OCI-LY7 (cell line): ENCODE results near the gene LSS. TPM values are rescaled to one million over a fixed set of nuclear protein-coding genes. Genes with fewer than 3 reads are reported as not detected.
A peak's percentile ranks its signal among the peaks of the same experiment; 100 is the strongest.

Source experiments
- BruUV-seq: library from RNA; stranded (reverse); fragments of 400-500 nt; replicated peaks from 2 replicates; lab custom pipeline; 2021; lab: Mats Ljungman, UMichigan
- CTCF ChIA-PET: fragments of 300-600 bp; sonication (Branson Sonifier 250); formaldehyde crosslinking; loops from one replicate; lab custom pipeline; 2022; ENCODE audit warnings: antibody characterized with exemption; ENCODE audit not compliant: unreplicated experiment; lab: Charles Lee
- POLR2A ChIA-PET: fragments of 300-600 bp; sonication (Branson Sonifier 250); formaldehyde crosslinking; loops from one replicate; lab custom pipeline; 2022; ENCODE audit warnings: antibody characterized with exemption; lab: Charles Lee
- DNase-seq: peaks from one replicate; pipeline ENCODE4 v3.0.0-alpha.2; 2015; ENCODE audit warnings: low spot score
- H2AFZ ChIP-seq: fragments of 200-600 bp; sonication (generic), shearing (Covaris generic); 2 replicates; pipeline ENCODE4 v1.6.1; 2014; ENCODE audit warnings: mild to moderate bottlenecking, antibody characterized with exemption, low read length, moderate library complexity
- H3K27ac ChIP-seq: fragments of 200-600 bp; sonication (generic); 2 replicates; pipeline ENCODE4 v1.5.1; 2014; ENCODE audit warnings: mixed run types, low read depth, mild to moderate bottlenecking, moderate library complexity, low read length, inconsistent platforms; ENCODE audit not compliant: poor library complexity, severe bottlenecking
- H3K36me3 ChIP-seq: fragments of 200-600 bp; sonication (generic); 2 replicates; pipeline ENCODE4 v1.6.1; 2014; ENCODE audit warnings: mild to moderate bottlenecking, antibody characterized with exemption, low read length, moderate library complexity, mixed read lengths; ENCODE audit not compliant: insufficient read depth
- H3K4me1 ChIP-seq: fragments of 200-600 bp; sonication (generic); 2 replicates; pipeline ENCODE4 v1.5.1; 2014; ENCODE audit warnings: mild to moderate bottlenecking, low read length; ENCODE audit not compliant: insufficient read depth, poor library complexity, severe bottlenecking
- H3K4me2 ChIP-seq: fragments of 200-600 bp; sonication (generic); 2 replicates; pipeline ENCODE4 v1.6.1; 2014; ENCODE audit warnings: mild to moderate bottlenecking, low read length
- H3K4me3 ChIP-seq: fragments of 200-600 bp; sonication (generic); 2 replicates; pipeline ENCODE4 v1.5.1; 2014; ENCODE audit warnings: mild to moderate bottlenecking, low read depth, low read length; ENCODE audit not compliant: poor library complexity, severe bottlenecking
- H3K79me2 ChIP-seq: fragments of 200-600 bp; sonication (generic); 2 replicates; pipeline ENCODE4 v1.6.1; 2016; ENCODE audit warnings: low read depth, mild to moderate bottlenecking, low read length, moderate library complexity, mixed read lengths; ENCODE audit not compliant: insufficient read depth
- H3K9me2 ChIP-seq: fragments of 200-600 bp; sonication (generic); 2 replicates; pipeline ENCODE4 v1.6.1; 2016; ENCODE audit warnings: mild to moderate bottlenecking, low read length, mixed read lengths; ENCODE audit not compliant: insufficient read depth
- H3K9me3 ChIP-seq: fragments of 200-600 bp; sonication (generic); 2 replicates; pipeline ENCODE4 v1.6.1; 2014; ENCODE audit warnings: mild to moderate bottlenecking, mixed run types, low read length, mixed read lengths
- H4K20me1 ChIP-seq: fragments of 200-600 bp; sonication (generic); 2 replicates; pipeline ENCODE4 v1.6.1; 2014; ENCODE audit warnings: mild to moderate bottlenecking, antibody characterized with exemption, low read length, moderate library complexity, mixed read lengths; ENCODE audit not compliant: insufficient read depth
- EZH2phosphoT487 ChIP-seq: fragments of 200-600 bp; sonication (generic); IDR thresholded peaks from 2 replicates; pipeline ENCODE4 v1.6.1; 2018; ENCODE audit warnings: low read depth, borderline replicate concordance, mild to moderate bottlenecking, mixed run types, antibody characterized with exemption, low read length, moderate library complexity, mixed read lengths
- intact Hi-C: fragments of 100-400 bp; cut with micrococcal nuclease; formaldehyde crosslinking; loops from one replicate; pipeline ENCODE4 v1.10.0; 2022; ENCODE audit not compliant: unreplicated experiment
- total RNA-seq, 2 experiments: library from RNA; depleted of rRNA in 1 of 2; stranded (reverse); fragments of >200 nt in 1 of 2; shearing (Covaris generic) in 1 of 2; gene quantifications; 2 replicates each; pipeline ENCODE4 v1.2.3, GENCODE V29; 2014 to 2022
- TF ChIP-seq, protein P1 (sequence below): fragments of 200-600 bp; sonication (generic); conservative IDR thresholded peaks from 2 replicates; pipeline ENCODE4 v1.5.1; 2014; ENCODE audit warnings: mild to moderate bottlenecking, antibody characterized with exemption, low read length, moderate library complexity, mixed read lengths

LSS gene
- total RNA-seq, 2 experiments from 2014 or later = 45.4 to 137 TPM

GRCh38 chr21:46207006-46207919 is 21.3 kb downstream of the LSS start:
- DNase-seq = peak; percentile 24
- H3K4me1 ChIP-seq = peaks cover 3% of the 10 kb centered on the region
- ChIA-PET POLR2A (interaction anchor here (0.6 kb wide), 1 partner anchor 10 kb away, joined by 7 read pairs; no protein-coding TSS in a partner anchor), CTCF (no interaction called here)
- no peak overlapping the region for H2AFZ ChIP-seq
- H3K4me2 ChIP-seq = no peak overlapping the region
- peaks cover 35% of the 10 kb centered on the region; the same call in 1 of the 2 replicates for H3K36me3 ChIP-seq
- no peaks in the 10 kb centered on the region for H3K9me3 ChIP-seq
- intact Hi-C loops = no loop called here
- no peaks in the 10 kb centered on the region for H3K9me2 ChIP-seq
- no peak overlapping the region for H3K4me3 ChIP-seq
- H3K27ac ChIP-seq = no peak overlapping the region
- no peaks in the 10 kb centered on the region for H3K79me2 ChIP-seq
- no TSS peak for BruUV-seq
- no peaks in the 10 kb centered on the region for H4K20me1 ChIP-seq
- TF ChIP-seq, protein P1, sequence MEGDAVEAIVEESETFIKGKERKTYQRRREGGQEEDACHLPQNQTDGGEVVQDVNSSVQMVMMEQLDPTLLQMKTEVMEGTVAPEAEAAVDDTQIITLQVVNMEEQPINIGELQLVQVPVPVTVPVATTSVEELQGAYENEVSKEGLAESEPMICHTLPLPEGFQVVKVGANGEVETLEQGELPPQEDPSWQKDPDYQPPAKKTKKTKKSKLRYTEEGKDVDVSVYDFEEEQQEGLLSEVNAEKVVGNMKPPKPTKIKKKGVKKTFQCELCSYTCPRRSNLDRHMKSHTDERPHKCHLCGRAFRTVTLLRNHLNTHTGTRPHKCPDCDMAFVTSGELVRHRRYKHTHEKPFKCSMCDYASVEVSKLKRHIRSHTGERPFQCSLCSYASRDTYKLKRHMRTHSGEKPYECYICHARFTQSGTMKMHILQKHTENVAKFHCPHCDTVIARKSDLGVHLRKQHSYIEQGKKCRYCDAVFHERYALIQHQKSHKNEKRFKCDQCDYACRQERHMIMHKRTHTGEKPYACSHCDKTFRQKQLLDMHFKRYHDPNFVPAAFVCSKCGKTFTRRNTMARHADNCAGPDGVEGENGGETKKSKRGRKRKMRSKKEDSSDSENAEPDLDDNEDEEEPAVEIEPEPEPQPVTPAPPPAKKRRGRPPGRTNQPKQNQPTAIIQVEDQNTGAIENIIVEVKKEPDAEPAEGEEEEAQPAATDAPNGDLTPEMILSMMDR = no peak
- TF ChIP-seq EZH2phosphoT487 = no peak

- H4K20me1 ChIP-seq = no peaks in the 10 kb centered on the region
- no peaks in the 10 kb centered on the region for H3K9me2 ChIP-seq
- H3K36me3 ChIP-seq = peaks cover 35% of the 10 kb centered on the region; the same call in 1 of the 2 replicates
- H3K4me2 ChIP-seq = no peak overlapping the region
- TF ChIP-seq, protein P1 = no peak
- TF ChIP-seq EZH2phosphoT487 = no peak
- intact Hi-C loops = no loop called here
- no peak overlapping the region for H3K27ac ChIP-seq
- no peaks in the 10 kb centered on the region for H3K79me2 ChIP-seq
- H3K9me3 ChIP-seq = no peaks in the 10 kb centered on the region
- no peak for DNase-seq
- ChIA-PET CTCF (no interaction called here), POLR2A (no interaction called here)
- H2AFZ ChIP-seq = no peak overlapping the region
- H3K4me3 ChIP-seq = no peak overlapping the region
- BruUV-seq = no TSS peak
- H3K4me1 ChIP-seq = peaks cover 3% of the 10 kb centered on the region
These were observed 22.2 kb downstream of the LSS start for GRCh38 chr21:46206163-46207005.
